Measurements from ENCODE around the gene DHRS3. TPM values are rescaled to one million over a fixed set of nuclear protein-coding genes. Genes with fewer than 3 reads are reported as not detected.
"Not testable (repeated sequence)": the region's sequence is repeated elsewhere in the genome, so short reads cannot be mapped to it uniquely, and the experiment has no call there.

DHRS3 gene
- total RNA-seq, 1 experiment from 2014 or later: 2.6 TPM

- Histone ChIP-seq H3K4me1 (peaks cover 21% of the 10 kb centered on the region), H3K27me3 (no peaks in the 10 kb centered on the region), H3K27ac (no peak overlapping the region), H3K9me3 (replicated peaks) (no peaks in the 10 kb centered on the region), H3K4me3 (no peak overlapping the region), H3K36me3 (no peaks in the 10 kb centered on the region)
- no peak for DNase-seq
These were observed 45.5 kb downstream of the DHRS3 start for GRCh38 chr1:12572522-12572921.

- no peaks in the 10 kb centered on the region for H3K36me3 ChIP-seq
- H3K4me3 ChIP-seq: no peak overlapping the region
- H3K27me3 ChIP-seq: no peaks in the 10 kb centered on the region
- peaks cover 21% of the 10 kb centered on the region for H3K4me1 ChIP-seq
- H3K9me3 ChIP-seq (replicated peaks): no peaks in the 10 kb centered on the region
- H3K27ac ChIP-seq: no peak overlapping the region
- DNase-seq: no peak
These were observed 47.7 kb downstream of the DHRS3 start for GRCh38 chr1:12570291-12570690.

DNA sequence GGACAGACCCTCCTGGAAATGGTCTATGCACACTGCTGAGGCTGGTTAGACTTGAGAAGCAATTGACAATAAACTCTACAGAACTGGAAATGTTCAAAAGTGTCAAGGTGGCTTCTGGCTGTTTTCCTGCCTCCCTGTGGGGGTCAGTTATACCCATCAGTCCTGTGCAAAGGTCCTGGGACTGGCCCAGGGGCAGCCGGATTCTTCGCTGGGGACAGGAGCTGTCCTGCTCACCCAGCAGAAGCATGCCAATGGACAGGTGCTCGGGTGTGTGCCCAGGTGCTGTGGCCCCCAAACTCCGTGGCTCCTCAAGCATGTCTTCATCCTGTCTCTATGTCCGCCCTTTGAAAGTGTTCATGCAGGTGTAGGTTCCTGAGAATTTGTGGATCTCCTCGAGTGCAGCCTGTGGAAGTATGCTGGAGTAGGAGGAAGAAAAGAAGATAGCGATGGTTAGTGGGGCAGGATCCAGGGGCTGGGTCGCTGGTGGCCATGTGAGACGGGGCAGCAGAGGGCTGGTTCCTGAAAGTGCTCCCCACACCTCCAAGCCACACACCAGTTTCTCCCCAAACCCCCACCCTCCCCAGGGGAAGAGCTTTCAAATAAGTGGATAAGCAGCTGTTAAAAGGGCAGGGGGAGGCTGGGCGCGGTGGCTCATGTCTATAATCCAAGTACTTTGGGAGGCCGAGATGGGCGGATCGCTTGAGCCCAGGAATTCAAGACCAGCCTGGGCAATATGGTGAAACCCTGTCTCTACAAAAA lies 49.8 kb downstream of the DHRS3 start:
- Histone ChIP-seq H3K4me1 (peaks cover 4% of the 10 kb centered on the region; the same call in 1 of the 2 replicates), H3K27ac (no peak overlapping the region), H3K4me3 (no peak overlapping the region), H3K27me3 (no peaks in the 10 kb centered on the region), H3K9me3 (replicated peaks) (0 out of 2 replicates have a peak, but pooled peaks cover 3% of the 10 kb centered on the region), H3K36me3 (no peaks in the 10 kb centered on the region)
- no peak for DNase-seq

- H3K4me3 ChIP-seq: no peak overlapping the region
- H3K9me3 ChIP-seq (replicated peaks): 0 out of 2 replicates have a peak, but pooled peaks cover 3% of the 10 kb centered on the region
- no peaks in the 10 kb centered on the region for H3K36me3 ChIP-seq
- no peak for DNase-seq
- H3K27ac ChIP-seq: no peak overlapping the region
- no peaks in the 10 kb centered on the region for H3K4me1 ChIP-seq
- no peaks in the 10 kb centered on the region for H3K27me3 ChIP-seq
These were observed 50.7 kb downstream of the DHRS3 start for GRCh38 chr1:12567288-12567819.

DNA sequence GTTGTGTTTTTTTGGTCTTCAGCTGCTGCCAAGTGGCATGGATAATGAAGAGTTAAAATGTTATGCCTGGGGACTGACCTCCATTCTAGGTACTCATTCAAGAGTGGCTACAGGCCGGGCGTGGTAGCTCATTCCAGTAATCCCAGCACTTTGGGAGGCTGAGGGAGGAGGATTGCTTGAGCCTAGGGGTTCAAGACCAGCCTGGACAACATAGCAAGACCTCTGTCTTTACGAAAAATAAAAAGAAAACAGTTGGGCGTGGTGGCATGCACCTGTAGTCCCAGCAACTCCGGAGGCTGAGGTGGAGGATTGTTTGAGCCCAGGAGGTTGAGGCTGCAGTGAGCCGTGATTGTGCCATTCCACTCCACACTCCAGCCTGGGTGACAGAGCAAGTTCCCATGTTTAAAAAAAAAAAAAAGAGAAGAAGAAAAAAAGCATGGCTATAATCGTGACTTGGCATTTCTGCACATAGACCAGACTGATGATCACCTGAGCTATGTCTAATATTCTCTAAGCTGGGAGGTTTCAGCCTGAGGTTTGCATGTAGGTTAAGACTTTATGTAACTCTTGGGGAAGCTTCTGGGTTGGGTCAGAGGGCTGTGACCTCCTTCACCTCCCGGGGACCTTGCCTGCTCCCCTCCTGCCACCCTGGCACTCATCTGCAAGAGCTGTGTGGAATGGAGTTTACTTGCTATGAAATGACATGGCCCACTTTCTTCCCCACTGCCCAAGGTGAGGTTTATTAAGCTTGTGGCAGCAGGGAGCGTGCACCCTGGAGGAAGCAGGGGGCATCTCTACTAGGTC lies 51.3 kb downstream of the DHRS3 start:
- no peak for DNase-seq
- Histone ChIP-seq H3K4me1 (no peaks in the 10 kb centered on the region), H3K9me3 (replicated peaks) (0 out of 2 replicates have a peak, but pooled peaks cover 3% of the 10 kb centered on the region), H3K4me3 (no peak overlapping the region), H3K27ac (no peak overlapping the region), H3K27me3 (no peaks in the 10 kb centered on the region), H3K36me3 (no peaks in the 10 kb centered on the region)

- DNase-seq: no peak
- Histone ChIP-seq H3K27ac (no peak overlapping the region), H3K9me3 (replicated peaks) (0 out of 2 replicates have a peak, but pooled peaks cover 3% of the 10 kb centered on the region), H3K4me1 (no peaks in the 10 kb centered on the region), H3K4me3 (no peak overlapping the region), H3K27me3 (no peaks in the 10 kb centered on the region), H3K36me3 (no peaks in the 10 kb centered on the region)
These were observed 52.1 kb downstream of the DHRS3 start for GRCh38 chr1:12565966-12566352.

GRCh38 chr1:12565094-12565965 lies 52.7 kb downstream of the DHRS3 start:
- DNase-seq: no peak
- no peaks in the 10 kb centered on the region for H3K36me3 ChIP-seq
- H3K9me3 ChIP-seq (replicated peaks): 0 out of 2 replicates have a peak, but pooled peaks cover 3% of the 10 kb centered on the region
- H3K4me3 ChIP-seq: no peak overlapping the region
- H3K27ac ChIP-seq: no peak overlapping the region
- H3K4me1 ChIP-seq: no peaks in the 10 kb centered on the region
- no peaks in the 10 kb centered on the region for H3K27me3 ChIP-seq

- not testable (repeated sequence) for H3K9me3 ChIP-seq (replicated peaks); H3K4me1 ChIP-seq; H3K27me3 ChIP-seq; H3K27ac ChIP-seq; H3K36me3 ChIP-seq; H3K4me3 ChIP-seq; DNase-seq
These were observed 53.8 kb downstream of the DHRS3 start for GRCh38 chr1:12564251-12564650.

- H3K36me3 ChIP-seq: no peaks in the 10 kb centered on the region
- H3K27ac ChIP-seq: no peak overlapping the region
- no peaks in the 10 kb centered on the region for H3K27me3 ChIP-seq
- H3K4me1 ChIP-seq: no peaks in the 10 kb centered on the region
- no peak overlapping the region for H3K4me3 ChIP-seq
- no peak for DNase-seq
- H3K9me3 ChIP-seq (replicated peaks): 0 out of 2 replicates have a peak, but pooled peaks cover 3% of the 10 kb centered on the region
These were observed 54.9 kb downstream of the DHRS3 start for GRCh38 chr1:12562955-12563576.

GRCh38 chr1:12561121-12561520 lies 56.9 kb downstream of the DHRS3 start:
- Histone ChIP-seq H3K27me3 (no peaks in the 10 kb centered on the region), H3K36me3 (no peaks in the 10 kb centered on the region), H3K4me1 (peaks cover 10% of the 10 kb centered on the region), H3K27ac (no peak overlapping the region), H3K9me3 (replicated peaks) (0 out of 2 replicates have a peak, but pooled peaks cover 3% of the 10 kb centered on the region), H3K4me3 (no peak overlapping the region)
- DNase-seq: no peak

GRCh38 chr1:12556957-12557935 lies 60.8 kb downstream of the DHRS3 start:
- Histone ChIP-seq H3K36me3 (no peaks in the 10 kb centered on the region), H3K9me3 (replicated peaks) (no peaks in the 10 kb centered on the region), H3K4me1 (peaks cover 32% of the 10 kb centered on the region), H3K4me3 (no peak overlapping the region), H3K27ac (peak overlapping the region; percentile 63), H3K27me3 (no peaks in the 10 kb centered on the region)
- no peak for DNase-seq

GRCh38 chr1:12556368-12556930 lies 61.6 kb downstream of the DHRS3 start:
- no peaks in the 10 kb centered on the region for H3K27me3 ChIP-seq
- H3K9me3 ChIP-seq (replicated peaks): no peaks in the 10 kb centered on the region
- peak overlapping the region; percentile 63 for H3K27ac ChIP-seq
- no peaks in the 10 kb centered on the region for H3K36me3 ChIP-seq
- peak; percentile 79 to 86 for DNase-seq
- H3K4me1 ChIP-seq: peaks cover 32% of the 10 kb centered on the region
- H3K4me3 ChIP-seq: no peak overlapping the region

All from SJCRH30 (cell line).